HG02610 (cell line): ENCODE measurements around the gene RAB24.
A peak's percentile ranks its signal among the peaks of the same experiment; 100 is the strongest.
"Not testable (repeated sequence)": the region's sequence is repeated elsewhere in the genome, so short reads cannot be mapped to it uniquely, and the experiment has no call there.

Experiments used
- ATAC-seq: cut with Tn5 transposase; IDR thresholded peaks from one replicate; pipeline ENCODE4 v1.9.1; 2021; ENCODE audit warnings: mild to moderate bottlenecking, moderate library complexity; ENCODE audit not compliant: unreplicated experiment

The RAB24 gene

DNA sequence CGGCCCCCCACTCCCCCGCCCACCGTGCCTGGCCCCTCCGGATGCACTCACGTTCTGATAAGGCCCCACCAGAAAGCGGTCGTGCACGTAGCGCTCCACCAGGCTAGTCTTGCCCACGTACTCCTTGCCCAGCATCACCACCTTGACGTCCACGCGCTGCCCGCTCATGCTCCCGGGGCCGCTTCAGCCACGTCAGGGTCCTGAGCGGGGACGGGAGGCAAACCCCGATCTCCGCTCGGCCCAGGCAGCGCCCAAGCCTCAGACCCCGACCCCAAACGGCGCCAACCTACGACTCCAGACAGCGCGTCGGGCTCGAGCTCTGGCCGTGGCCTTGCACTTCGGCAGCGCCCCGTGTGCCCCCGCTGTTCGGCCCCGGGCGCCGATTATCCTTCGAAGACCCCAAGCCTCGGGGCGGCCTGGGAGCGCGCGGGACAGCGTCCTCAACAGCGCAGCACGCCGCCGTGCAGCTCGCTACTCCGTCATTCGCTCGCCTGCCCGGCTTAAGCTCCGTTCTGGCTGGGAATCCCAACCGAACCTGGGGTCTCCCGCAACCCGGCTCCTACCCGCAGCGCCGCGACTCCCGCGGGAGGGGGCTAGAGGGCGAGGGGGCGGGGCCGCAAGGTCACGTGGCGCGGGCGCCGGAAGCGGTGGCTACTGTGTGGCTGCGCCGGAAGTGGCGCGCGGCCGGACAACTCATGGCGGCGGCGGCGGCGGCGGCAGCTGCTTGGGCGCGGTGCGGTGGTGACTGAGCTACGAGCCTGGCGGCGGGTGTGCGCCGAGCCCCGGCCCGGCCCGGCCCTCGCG lies at the start of gene RAB24, which contains the start of gene PRELID1:
Gene RAB24 (minus strand): TSS at position 599 of the 804 bp plus-strand sequence. CDS start 431 bp downstream, at position 168.
Gene PRELID1 (plus strand): TSS at position 679 of the 804 bp plus-strand sequence. CDS start 187 bp downstream, outside the sequence.
- peak; percentile 50 for ATAC-seq

DNA sequence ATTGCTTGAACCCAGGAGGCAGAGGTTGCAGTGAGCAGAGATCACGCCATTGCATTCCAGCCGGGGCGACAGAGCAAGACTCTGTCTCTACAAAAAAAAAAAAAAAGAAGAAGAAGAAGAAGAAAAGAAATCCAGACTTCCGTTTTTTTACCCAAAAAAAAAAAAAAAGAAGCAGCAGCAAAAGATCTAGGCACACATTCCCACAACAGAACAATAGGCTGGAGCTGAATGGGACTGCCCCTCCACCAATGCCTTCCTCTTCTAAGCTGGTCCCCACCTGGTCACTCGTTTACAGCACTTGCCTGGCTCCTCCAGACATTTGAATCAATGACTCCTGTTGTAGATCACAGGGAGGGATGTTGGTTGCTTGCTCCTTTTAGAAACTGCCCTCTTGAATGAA lies 49.6 kb upstream of the RAB24 start:
- ATAC-seq, result no peak

DNA sequence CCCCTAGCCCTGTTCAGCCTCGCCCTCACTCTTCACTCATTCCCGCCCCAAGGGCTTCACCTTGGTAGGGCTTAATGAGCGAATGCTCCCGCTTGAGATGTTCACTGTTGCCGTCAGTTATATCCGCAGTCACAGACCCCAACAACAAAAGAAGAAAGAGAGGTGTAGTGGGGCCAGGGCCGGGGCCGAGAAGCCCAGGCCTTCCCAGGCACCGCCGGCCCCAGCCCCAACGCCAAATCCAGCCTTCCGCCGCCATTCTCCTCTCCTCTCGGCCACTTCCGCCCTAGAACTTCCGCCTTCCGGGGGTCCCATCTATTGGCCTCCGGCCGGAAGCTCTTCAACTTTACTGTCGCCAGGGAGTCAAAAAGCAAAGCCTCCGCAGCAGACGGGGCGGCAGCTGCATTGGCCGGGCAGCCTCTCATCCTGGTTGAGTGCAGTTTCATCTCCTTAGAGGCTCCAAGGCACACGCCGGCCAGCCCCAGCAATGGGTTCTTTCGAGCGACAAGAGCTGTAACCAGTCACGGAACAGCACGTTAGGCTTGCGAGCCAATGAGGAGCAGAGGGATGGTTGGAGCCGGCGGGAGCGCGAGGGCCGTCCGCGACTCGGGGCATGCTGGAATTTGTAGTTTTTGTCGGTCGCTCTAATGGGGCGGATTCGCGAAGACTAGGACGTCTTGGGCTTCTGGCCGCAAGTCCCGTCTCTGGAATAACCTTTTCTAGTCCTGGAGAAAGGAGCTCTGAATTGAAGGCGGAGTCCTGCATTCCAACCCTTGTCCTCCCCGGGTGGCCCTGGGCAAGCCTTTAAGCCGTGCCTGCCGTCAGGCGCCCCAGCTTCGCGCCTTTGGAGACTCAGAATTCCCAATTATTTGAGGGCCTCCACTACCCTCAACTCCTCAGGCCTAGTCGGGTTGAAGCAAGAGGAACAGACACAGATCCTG lies 48.1 kb upstream of the RAB24 start, which contains the start of gene LMAN2:
Gene LMAN2 (minus strand): TSS at position 277 of the 938 bp plus-strand sequence. CDS start 21 bp downstream, at position 256.
- peak; percentile 94 for ATAC-seq

DNA sequence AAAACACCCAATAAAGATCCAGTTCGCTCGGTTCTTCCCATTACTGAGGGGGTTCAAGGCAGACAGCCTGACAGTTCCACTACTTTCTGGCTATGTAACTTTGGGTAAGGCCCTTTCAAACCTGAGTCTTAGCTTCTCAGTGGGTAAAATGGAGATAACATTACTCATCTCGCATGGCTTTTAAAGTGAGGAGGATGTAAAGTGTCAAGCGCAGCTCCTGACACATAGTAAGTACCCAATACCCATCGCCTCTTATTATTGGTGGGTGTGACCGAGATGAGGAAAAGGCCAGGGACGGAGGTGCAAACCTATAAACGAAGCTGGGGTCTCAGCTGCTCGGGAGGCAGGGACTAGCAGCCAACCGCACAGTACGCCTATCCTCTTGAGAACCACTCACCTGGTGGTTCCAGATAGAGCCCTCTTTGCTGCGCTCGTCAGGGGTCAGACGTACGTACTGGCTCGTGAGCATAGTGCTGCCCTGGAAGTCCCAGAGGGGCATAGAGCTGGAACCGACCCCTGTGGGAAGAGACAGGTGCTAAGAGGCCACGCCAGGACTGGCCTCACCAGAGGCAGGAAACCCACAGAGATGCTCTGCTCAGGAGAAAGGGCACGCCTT lies 47.4 kb upstream of the RAB24 start:
- ATAC-seq, result no peak

DNA sequence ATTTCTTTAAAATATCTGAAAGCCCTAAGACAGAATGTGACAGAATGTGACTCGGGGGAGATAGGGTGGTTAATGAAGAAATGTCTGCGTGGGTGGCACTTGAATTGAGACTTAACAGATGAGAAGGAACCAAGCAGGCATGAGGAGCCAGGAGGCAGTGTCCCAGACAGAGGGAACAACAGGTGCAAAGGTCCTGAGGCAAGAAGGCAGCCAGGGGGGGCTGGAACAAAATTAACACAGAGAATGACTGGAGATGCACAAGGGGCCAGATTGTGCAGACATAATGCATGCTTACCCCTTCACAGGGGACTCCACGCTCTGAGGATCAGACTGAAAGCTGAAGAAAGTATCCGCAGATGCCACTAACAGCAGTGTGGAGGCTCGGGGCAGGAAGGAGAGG lies 46.2 kb upstream of the RAB24 start:
- ATAC-seq, result no peak

DNA sequence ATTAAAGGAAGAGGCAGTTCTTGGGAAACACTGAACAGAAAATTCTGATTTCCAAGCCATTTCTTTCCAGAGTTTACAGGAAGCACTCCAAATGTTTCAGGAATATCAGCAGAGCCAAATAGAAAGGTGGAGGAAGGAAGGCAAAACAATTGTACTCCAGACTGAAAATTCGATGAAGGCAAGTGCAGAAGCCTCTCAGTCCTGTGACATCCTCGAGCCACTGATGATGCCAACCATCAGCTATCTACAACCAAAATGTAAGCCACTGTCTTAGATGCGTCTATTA lies 45.8 kb upstream of the RAB24 start:
- no peak for ATAC-seq

DNA sequence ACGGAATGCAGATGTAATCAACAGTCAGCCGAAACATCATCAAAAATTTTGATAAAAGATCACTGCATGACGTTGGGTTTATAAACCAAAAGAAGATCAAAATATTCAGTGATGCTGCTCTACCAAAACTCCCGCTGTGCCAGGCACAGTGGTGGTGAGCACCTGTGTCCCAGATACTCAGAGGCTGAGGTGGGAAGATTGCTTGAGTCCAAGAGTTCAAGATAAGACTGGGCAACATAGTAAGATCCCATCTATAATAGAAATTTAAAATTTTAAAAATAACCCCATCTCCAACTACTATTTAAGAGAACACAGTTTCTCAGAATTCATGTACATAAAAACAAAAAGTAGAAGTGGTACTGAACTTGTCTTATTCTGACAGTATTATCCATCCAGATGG lies 44.2 kb upstream of the RAB24 start:
- ATAC-seq, result no peak

DNA sequence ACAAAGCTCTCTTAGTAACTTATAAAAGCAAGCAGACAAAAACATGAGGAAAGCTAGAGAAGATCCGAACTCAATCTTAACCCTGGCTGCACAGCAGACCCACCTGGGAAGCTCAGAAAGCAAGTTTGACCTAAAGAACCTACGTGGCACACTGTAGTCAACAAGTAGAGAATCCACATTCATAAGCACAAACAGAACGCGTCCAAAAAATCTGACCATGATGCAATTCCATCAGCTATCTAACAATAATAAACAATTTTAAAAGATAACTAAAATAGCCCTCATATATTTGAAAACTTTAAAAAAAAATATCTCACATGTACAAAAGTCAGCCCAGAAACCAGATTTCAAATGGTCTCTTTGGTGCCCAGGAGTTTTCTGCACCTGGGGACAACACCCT lies 43.3 kb upstream of the RAB24 start:
- ATAC-seq, result no peak

DNA sequence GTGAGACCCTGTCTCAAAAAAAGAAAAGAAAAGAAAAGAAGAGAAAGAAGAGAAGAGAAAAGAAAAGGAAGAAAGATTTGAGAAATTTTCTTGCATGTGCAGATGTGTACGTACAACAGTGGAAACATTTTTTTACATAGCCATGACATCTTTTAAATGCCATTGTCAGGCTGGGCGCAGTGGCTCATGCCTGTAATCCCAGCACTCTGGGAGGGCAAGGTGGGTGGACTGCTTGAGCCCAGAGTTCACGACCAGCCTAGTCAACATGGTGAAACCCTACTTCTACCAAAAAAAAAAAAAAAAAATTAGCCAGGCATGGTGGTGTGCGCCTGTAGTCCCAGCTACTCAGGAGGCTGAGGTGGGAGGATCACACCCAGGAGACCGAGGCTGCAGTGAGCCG lies 41.4 kb upstream of the RAB24 start:
- no peak for ATAC-seq

DNA sequence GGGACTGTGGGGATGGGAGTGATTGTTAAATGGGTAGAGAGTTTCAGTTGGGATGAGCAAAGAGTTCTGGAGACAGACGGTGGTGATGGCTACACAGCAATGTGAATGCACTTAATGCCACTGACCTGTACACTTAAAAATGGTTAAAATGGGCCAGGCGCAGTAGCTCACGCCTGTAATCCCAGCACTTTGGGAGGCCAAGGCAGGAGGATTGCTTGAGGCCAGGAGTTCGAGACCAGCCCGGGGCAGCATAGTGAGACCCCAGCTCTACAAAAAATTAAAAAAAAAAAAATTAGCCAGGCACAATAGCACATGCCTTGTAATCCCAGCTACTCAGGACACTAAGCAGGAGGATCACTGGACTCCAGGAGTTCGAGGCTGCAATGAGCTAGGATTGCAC lies 40.3 kb upstream of the RAB24 start:
- no peak for ATAC-seq

DNA sequence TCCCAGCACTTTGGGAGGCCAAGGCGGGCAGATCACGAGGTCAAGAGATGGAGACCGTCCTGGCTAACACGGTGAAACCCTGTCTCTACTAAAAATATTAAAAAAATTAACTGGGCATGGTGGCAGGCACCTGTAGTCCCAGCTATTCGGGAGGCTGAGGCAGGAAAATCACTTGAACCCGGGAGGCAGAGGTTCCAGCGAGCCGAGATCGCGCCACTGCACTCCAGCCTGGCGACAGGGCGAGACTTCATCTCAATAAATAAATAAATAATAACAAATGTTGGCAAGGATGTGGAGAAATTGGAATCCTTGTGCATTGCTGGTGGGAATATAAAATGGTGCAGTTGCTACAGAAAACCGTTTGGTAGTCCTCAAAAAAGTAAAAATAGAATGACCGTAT lies 39.5 kb upstream of the RAB24 start:
- not testable (repeated sequence) for ATAC-seq

DNA sequence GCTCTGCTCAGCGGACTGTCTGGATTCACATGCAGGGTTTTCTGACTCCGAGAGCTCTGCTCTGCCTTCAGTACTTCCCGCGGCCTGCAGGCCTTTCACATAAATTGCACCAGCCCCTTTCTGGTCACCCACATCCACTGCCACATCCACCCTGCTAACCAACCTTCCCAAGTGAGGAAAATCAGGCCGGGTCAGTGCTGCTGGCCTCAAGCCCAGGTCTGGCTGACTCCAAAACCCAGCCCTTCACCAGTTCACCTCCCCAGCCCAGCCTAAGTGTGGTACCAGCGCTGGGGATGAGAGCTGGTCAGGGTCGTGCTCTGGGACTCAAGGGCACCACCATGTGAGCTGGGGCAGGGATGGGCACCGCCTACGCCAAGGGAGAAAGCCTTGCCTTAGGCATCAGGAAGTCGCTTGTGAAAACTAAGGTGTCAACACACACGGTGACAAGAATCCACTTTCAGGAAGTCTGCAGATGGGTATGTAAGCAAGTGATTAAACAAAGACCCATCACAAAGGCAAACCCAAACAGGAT lies 35.7 kb upstream of the RAB24 start:
- no peak for ATAC-seq

DNA sequence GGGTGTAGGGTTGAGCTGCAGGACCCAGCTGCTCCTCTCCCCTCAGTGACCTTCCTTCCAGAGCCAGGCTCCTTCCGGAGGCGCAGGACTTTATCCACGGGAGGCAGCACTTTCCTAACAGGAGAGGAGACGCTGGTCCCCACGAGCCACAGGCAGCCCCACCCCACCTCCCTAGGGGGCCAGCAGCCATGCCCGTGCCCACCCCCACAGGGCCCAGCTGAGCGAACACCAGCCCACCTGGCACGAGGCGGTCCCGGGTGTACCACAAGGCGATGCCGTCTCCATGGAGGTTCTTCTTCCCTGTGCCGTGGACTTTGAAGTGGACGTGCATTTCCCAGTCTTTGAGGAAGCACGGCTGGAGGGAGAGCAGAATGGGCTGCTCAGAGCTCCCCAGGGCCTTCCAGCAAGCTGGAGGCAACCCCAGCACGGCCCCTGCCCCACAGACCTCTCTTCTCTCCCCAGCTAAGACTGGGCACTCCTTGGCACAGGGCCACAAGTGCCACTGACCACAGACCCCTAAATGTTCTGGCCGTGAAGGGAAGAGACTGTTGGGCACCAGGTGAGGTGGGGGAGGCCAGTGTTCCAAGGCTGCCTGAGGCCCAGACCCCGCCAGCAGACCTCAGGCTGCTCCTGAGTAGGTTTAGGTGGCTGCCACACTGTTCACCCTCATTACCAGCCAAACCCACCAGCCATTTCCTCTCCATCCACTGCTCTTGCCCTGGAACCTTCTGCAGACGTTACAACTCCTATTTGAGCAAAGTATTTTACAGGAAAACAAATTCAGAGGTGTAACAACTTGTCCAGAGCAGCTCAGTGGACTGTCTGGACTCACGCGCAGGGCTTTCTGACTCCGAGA lies 35.0 kb upstream of the RAB24 start:
- ATAC-seq, result no peak

DNA sequence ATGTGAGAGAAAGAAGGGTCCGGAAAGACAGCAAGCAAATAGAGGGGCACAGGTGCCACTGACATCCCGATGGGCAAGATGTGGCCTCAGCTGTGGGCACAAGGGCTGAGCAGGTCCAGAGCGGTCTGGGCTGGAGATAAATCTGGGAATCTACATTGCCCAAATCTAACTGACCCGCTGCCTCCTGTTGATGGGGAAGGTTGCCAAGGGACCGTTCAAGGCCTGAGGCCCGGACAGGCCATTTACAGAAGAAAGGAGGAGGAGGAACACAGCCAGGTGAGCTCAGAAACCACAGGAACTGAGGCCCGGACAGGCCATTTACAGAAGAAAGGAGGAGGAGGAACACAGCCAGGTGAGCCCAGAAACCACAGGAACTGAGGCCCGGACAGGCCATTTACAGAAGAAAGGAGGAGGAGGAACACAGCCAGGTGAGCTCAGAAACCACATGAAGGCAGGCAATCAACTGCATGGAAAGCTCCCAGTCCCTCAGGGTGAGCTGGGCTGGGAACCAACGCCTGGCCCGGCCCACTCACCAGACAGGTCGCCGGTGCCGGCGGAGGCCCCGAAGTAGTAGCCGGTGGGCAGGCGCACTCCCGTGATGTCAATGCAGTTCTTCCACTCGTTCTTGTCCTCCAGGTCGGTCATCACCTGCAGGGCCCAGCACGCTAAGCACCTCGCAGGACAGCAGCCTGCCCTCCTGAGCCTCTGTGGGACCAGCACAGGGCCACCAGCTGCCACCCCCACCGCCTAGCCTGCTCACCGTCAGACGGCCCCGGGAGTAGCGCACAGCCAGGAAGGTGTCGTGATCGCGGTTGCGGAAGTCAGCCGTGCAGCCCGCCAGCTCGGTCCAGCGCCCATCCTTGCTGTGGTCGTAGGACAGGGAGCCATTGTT lies 33.3 kb upstream of the RAB24 start:
- ATAC-seq, result no peak

DNA sequence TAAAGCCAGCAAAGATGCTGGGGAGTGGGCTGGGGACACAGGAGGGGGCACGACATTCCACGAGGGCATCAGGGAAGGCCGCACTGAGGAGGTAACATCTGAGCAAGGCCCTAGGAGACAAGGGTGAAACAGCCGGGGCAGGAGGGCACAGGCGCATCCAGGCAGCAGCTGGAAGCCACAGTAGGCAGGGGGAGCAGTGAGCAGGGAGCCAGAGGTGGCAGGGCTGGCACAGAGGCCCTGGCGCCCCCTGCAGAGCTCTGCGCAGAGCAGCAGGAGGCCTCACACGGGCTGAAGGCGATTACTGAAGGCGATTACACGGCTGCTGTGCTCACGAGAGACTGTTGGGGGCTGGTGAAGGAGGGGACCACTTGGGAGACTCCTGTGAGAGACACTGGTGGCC lies 32.6 kb upstream of the RAB24 start:
- ATAC-seq, result no peak

DNA sequence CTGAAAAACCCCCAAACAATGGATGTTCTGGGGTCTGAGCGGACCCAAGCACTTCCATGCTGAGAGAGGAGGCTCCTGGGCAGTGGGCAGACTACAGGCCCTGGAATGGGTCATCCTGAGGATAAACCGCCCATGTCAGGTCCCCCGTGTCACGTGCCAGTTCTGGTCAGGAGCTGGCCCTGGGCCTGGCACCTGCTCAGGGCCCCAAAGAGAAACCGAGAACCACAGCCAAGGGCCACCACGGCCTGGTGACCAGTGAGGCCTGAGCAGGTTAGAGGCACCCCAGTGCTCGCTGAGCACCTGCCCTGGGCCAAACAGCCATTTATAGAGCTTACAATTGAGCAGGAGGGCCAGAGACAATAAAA lies 32.2 kb upstream of the RAB24 start:
- no peak for ATAC-seq

DNA sequence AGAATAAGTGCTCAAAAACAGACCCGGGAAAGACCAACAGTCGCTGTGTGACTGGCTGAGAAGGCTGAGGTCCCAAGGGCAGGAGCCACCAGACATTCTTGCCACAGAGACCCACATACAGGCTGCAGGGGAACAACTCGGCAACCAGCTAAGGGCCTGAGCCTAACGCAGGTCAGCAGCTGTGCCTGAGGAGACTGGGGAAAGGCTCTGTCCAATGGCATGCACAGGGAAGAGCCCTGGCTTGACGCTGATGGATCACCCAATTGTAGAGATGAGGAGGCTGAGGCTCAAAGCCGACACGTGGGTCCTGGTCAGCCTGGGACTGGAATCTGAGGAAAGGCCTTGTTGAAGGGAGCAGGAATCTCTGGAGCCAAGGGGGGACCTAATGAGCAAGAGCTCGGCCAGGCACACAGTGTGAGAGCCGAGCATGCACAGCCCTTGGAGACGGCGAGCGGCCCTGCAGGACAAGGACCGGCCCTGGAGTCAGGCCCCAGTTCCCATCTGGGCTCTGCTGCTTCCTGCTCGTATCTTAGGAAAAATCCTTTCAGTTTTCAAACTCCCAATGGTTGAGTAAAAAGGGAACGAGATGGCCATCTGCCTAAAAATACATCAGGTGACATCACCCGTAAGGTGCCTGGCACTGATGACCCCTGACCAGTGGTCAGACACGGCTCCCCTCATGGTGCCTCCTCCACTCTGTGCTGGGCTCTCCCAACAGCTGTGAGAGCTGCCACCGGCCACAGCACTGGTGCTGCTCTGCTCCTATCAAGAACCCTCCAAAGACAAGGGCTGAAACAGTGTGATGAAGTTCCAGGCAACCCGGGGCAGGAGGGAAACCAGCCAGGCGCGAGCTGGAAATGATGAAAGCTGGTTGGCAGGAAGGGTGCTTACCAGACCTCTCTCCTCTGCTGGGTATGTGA lies 31.5 kb upstream of the RAB24 start:
- ATAC-seq, result no peak

DNA sequence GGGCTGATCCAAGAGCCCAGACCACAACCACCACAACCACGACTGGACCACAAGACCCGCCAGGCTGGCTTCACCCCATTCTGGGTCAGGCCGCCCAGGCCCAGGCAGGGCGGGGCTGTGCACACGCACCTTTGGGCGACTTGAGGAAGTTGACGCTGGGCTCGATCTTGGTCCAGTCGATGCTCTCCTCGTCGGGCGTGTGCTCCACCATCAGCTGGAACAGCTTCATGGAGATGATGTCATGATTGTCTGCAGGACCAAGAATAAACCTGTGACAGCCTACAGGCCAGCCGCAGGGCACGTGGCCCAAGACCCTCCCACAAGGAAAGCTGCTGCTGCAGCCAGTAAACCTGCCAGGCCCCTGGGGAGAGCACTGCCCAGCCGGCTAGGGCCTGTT lies 30.6 kb upstream of the RAB24 start:
- no peak for ATAC-seq
